Mammary epithelial cell (primary cell): ENCODE results near the gene ZNF398.

ENCODE experiments used
- CTCF ChIP-seq, 2 donors: IDR thresholded peaks in 1 of 2; conservative IDR thresholded peaks in 1 of 2; 2 replicates each; pipeline ENCODE4 v1.5.1; 2011 to 2012; ENCODE audit warnings: inconsistent platforms in 2 of 2, low read length in 2 of 2, mild to moderate bottlenecking in 2 of 2, control low read depth in 1 of 2, low read depth in 1 of 2; ENCODE audit not compliant: insufficient read depth in 1 of 2; ENCODE audit errors: extremely low read depth in 1 of 2
- EZH2 ChIP-seq: IDR thresholded peaks from 2 replicates; pipeline ENCODE4 v1.6.1; 2012; ENCODE audit warnings: low read length, inconsistent platforms, borderline replicate concordance

- no peak for TF ChIP-seq EZH2
- TF ChIP-seq CTCF (conservative IDR thresholded peaks at IDR 0.05 in 1 of 2, IDR thresholded peaks at IDR 0.05 in 1 of 2; ENCODE audit: extremely low read depth in 1 of 2, insufficient read depth in 1 of 2, low read depth in 1 of 2, low read length in 2 of 2): no peak
These were observed 76.5 kb downstream of the ZNF398 start for GRCh38 chr7:149223761-149224160.
